ENCODE results near the gene MRPS34. TPM values are rescaled to one million over a fixed set of nuclear protein-coding genes. Genes with fewer than 3 reads are reported as not detected.

The MRPS34 gene
- total RNA-seq, 1 donor from 2014 or later = 74.0 TPM

GRCh38 chr16:1794221-1794871 is 21.4 kb upstream of the MRPS34 start:
- no peak for DNase-seq (ENCODE audit: low read depth)
- Histone ChIP-seq H3K4me3 (ENCODE audit: insufficient read depth, low read depth, low read length) (no peak overlapping the region), H3K79me2 (ENCODE audit: insufficient read depth, low read length) (no peaks in the 10 kb centered on the region), H3K4me1 (ENCODE audit: insufficient read depth, low read length) (no peaks in the 10 kb centered on the region), H4K20me1 (ENCODE audit: insufficient read depth, low read length) (no peaks in the 10 kb centered on the region), H3K9me3 (ENCODE audit: insufficient read depth, low read depth, low read length) (peaks cover 4% of the 10 kb centered on the region), H2AFZ (ENCODE audit: low read depth, low read length) (no peak overlapping the region), H3K9ac (ENCODE audit: low read length) (no peak overlapping the region), H3K36me3 (ENCODE audit: insufficient read depth, low read length) (no peaks in the 10 kb centered on the region), H3K27me3 (ENCODE audit: insufficient read depth, low read length) (no peaks in the 10 kb centered on the region), H3K4me2 (ENCODE audit: low read length) (no peak overlapping the region), H3K27ac (ENCODE audit: low read depth, low read length) (no peak overlapping the region)
- TF ChIP-seq CTCF (IDR thresholded peaks at IDR 0.05; ENCODE audit: insufficient read depth, low read depth, low read length) = no peak
- no peak for TF ChIP-seq EZH2 (IDR thresholded peaks at IDR 0.05; ENCODE audit: insufficient read depth, low read length)
- no peak for FAIRE-seq
- Mint-ChIP-seq H3K4me3 (ENCODE audit: unreplicated experiment) (no peak overlapping the region), H3K27ac (ENCODE audit: unreplicated experiment) (no peak overlapping the region), H3K4me1 (ENCODE audit: low read depth, unreplicated experiment) (no peaks in the 10 kb centered on the region), H3K27me3 (ENCODE audit: low read depth, unreplicated experiment) (no peaks in the 10 kb centered on the region), H3K36me3 (ENCODE audit: low read depth, unreplicated experiment) (peaks cover 15% of the 10 kb centered on the region), H3K9me3 (ENCODE audit: unreplicated experiment) (peaks cover 15% of the 10 kb centered on the region)

DNA sequence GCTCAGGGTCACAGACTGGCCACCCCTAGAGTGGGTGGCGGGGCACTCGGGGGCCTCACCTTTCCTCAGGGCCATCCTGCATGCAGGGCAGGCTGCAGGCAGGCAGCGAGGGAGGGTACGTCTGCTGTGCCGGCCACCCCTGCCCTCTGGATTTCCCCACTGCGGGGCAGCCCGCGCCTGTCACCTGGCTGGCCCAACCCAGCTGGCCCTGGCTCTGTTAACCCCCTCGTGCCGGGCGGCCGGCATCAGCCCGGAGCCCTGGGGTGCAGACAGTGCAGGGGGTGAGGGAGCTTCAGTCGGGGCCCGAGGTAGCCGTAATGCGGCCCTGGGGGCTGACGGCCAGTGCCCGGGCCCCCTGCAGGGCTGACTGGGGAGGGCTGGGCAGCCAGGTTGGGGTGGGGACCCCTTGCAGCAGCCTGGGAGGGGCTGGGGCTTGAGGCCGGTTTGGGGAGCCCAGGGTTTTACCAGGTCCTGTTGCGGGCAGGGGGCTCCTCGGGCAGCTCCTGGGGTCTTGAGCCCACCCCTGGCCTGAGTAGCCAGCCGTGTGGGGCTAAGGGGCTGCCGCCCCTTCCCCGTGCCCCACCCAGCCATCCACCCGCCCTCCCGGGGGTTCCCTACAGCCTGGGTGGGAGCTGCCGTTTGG is 20.8 kb upstream of the MRPS34 start, which contains the start of gene IGFALS:
TSS of gene IGFALS (minus strand) at position 128 of the 643 bp plus-strand sequence. CDS start at position 75, 53 bp downstream.
- Histone ChIP-seq H3K9ac (ENCODE audit: low read length) (no peak within 1 kb of the TSS), H4K20me1 (ENCODE audit: insufficient read depth, low read length) (no peaks in the 10 kb centered on the region), H3K79me2 (ENCODE audit: insufficient read depth, low read length) (no peaks in the 10 kb centered on the region), H3K4me2 (ENCODE audit: low read length) (no peak within 1 kb of the TSS), H3K4me1 (ENCODE audit: insufficient read depth, low read length) (no peaks in the 10 kb centered on the region), H3K27ac (ENCODE audit: low read depth, low read length) (no peak within 1 kb of the TSS), H3K36me3 (ENCODE audit: insufficient read depth, low read length) (no peaks in the 10 kb centered on the region), H3K27me3 (ENCODE audit: insufficient read depth, low read length) (no peaks in the 10 kb centered on the region), H2AFZ (ENCODE audit: low read depth, low read length) (no peak within 1 kb of the TSS), H3K4me3 (ENCODE audit: insufficient read depth, low read depth, low read length) (no peak within 1 kb of the TSS), H3K9me3 (ENCODE audit: insufficient read depth, low read depth, low read length) (peaks cover 4% of the 10 kb centered on the region)
- no peaks in the 10 kb centered on the region for H3K27me3 Mint-ChIP-seq (ENCODE audit: low read depth, unreplicated experiment)
- H3K36me3 Mint-ChIP-seq (ENCODE audit: low read depth, unreplicated experiment) = peaks cover 8% of the 10 kb centered on the region
- TF ChIP-seq EZH2 (IDR thresholded peaks at IDR 0.05; ENCODE audit: insufficient read depth, low read length) = no peak
- TF ChIP-seq CTCF (IDR thresholded peaks at IDR 0.05; ENCODE audit: insufficient read depth, low read depth, low read length) = no peak
- H3K27ac Mint-ChIP-seq (ENCODE audit: unreplicated experiment) = no peak within 1 kb of the TSS
- peaks cover 9% of the 10 kb centered on the region for H3K9me3 Mint-ChIP-seq (ENCODE audit: unreplicated experiment)
- H3K4me1 Mint-ChIP-seq (ENCODE audit: low read depth, unreplicated experiment) = no peaks in the 10 kb centered on the region
- DNase-seq (ENCODE audit: low read depth) (no peak), FAIRE-seq (no peak)
- no peak within 1 kb of the TSS for H3K4me3 Mint-ChIP-seq (ENCODE audit: unreplicated experiment)

Measured in astrocyte (in vitro differentiated cells and primary cell).